ENCODE data around the gene MTHFR. TPM values are rescaled to one million over a fixed set of nuclear protein-coding genes. Genes with fewer than 3 reads are reported as not detected.
A peak's percentile ranks its signal among the peaks of the same experiment; 100 is the strongest.

The MTHFR gene
- total RNA-seq, 1 donor, result 32.6 TPM

GRCh38 chr1:11828511-11828910, 22.7 kb upstream of the MTHFR start:
- DNase-seq (ENCODE audit: insufficient read length, low spot score, missing footprints), result no peak
- no peaks in the 10 kb centered on the region for H3K79me2 ChIP-seq (ENCODE audit: insufficient read depth, low read length)

GRCh38 chr1:11826946-11827345, 21.2 kb upstream of the MTHFR start:
- no peak overlapping the region for H3K4me3 ChIP-seq (ENCODE audit: insufficient read depth, low read length)
- H3K27me3 ChIP-seq (ENCODE audit: insufficient read depth, low read length), result no peaks in the 10 kb centered on the region
- TF ChIP-seq CTCF (IDR thresholded peaks at IDR 0.05; ENCODE audit: extremely low read depth, low read depth, low read length), result no peak
- no peak overlapping the region for H2AFZ ChIP-seq (ENCODE audit: low read length)
- no peak for DNase-seq (ENCODE audit: insufficient read length, low spot score, missing footprints)
- H3K79me2 ChIP-seq (ENCODE audit: insufficient read depth, low read length), result no peaks in the 10 kb centered on the region
- H3K4me2 ChIP-seq (ENCODE audit: insufficient read depth, low read length), result no peak overlapping the region
- H3K36me3 ChIP-seq (ENCODE audit: insufficient read depth, low read length), result peaks cover 63% of the 10 kb centered on the region
- no peaks in the 10 kb centered on the region for H3K9me3 ChIP-seq (ENCODE audit: low read depth, low read length)
- H3K27ac ChIP-seq (ENCODE audit: low read depth, low read length), result no peak overlapping the region
- peaks cover 1% of the 10 kb centered on the region for H3K4me1 ChIP-seq (ENCODE audit: insufficient read depth, low read length)
- H4K20me1 ChIP-seq (ENCODE audit: insufficient read depth, low read length), result no peaks in the 10 kb centered on the region

More at GRCh38 chr1:11828511-11828910, 22.7 kb upstream of the MTHFR start:
- Histone ChIP-seq H3K27ac (ENCODE audit: low read depth, low read length) (no peak overlapping the region), H4K20me1 (ENCODE audit: insufficient read depth, low read length) (no peaks in the 10 kb centered on the region), H3K4me2 (ENCODE audit: insufficient read depth, low read length) (no peak overlapping the region), H3K9me3 (ENCODE audit: low read depth, low read length) (no peaks in the 10 kb centered on the region), H3K27me3 (ENCODE audit: insufficient read depth, low read length) (no peaks in the 10 kb centered on the region), H3K4me1 (ENCODE audit: insufficient read depth, low read length) (no peaks in the 10 kb centered on the region), H3K4me3 (ENCODE audit: insufficient read depth, low read length) (no peak overlapping the region), H3K36me3 (ENCODE audit: insufficient read depth, low read length) (peaks cover 69% of the 10 kb centered on the region), H2AFZ (ENCODE audit: low read length) (no peak overlapping the region)
- no peak for TF ChIP-seq CTCF (IDR thresholded peaks at IDR 0.05; ENCODE audit: extremely low read depth, low read depth, low read length)

GRCh38 chr1:11825131-11825530, 19.4 kb upstream of the MTHFR start:
- Histone ChIP-seq H3K4me3 (ENCODE audit: insufficient read depth, low read length) (no peak overlapping the region), H3K4me2 (ENCODE audit: insufficient read depth, low read length) (no peak overlapping the region), H3K27me3 (ENCODE audit: insufficient read depth, low read length) (no peaks in the 10 kb centered on the region), H3K36me3 (ENCODE audit: insufficient read depth, low read length) (peaks cover 58% of the 10 kb centered on the region), H3K9me3 (ENCODE audit: low read depth, low read length) (no peaks in the 10 kb centered on the region), H3K79me2 (ENCODE audit: insufficient read depth, low read length) (no peaks in the 10 kb centered on the region), H4K20me1 (ENCODE audit: insufficient read depth, low read length) (no peaks in the 10 kb centered on the region), H3K27ac (ENCODE audit: low read depth, low read length) (no peak overlapping the region), H3K4me1 (ENCODE audit: insufficient read depth, low read length) (peaks cover 9% of the 10 kb centered on the region), H2AFZ (ENCODE audit: low read length) (no peak overlapping the region)
- no peak for TF ChIP-seq CTCF (IDR thresholded peaks at IDR 0.05; ENCODE audit: extremely low read depth, low read depth, low read length)
- peak; percentile 41 for DNase-seq (ENCODE audit: insufficient read length, low spot score, missing footprints)

GRCh38 chr1:11823366-11824137, 17.8 kb upstream of the MTHFR start:
- no peak overlapping the region for H2AFZ ChIP-seq (ENCODE audit: low read length)
- no peaks in the 10 kb centered on the region for H4K20me1 ChIP-seq (ENCODE audit: insufficient read depth, low read length)
- no peak overlapping the region for H3K27ac ChIP-seq (ENCODE audit: low read depth, low read length)
- no peak overlapping the region for H3K4me2 ChIP-seq (ENCODE audit: insufficient read depth, low read length)
- DNase-seq (ENCODE audit: insufficient read length, low spot score, missing footprints), result peak; percentile 15
- no peak overlapping the region for H3K4me3 ChIP-seq (ENCODE audit: insufficient read depth, low read length)
- no peaks in the 10 kb centered on the region for H3K27me3 ChIP-seq (ENCODE audit: insufficient read depth, low read length)
- peaks cover 60% of the 10 kb centered on the region for H3K36me3 ChIP-seq (ENCODE audit: insufficient read depth, low read length)
- peaks cover 9% of the 10 kb centered on the region for H3K4me1 ChIP-seq (ENCODE audit: insufficient read depth, low read length)
- no peaks in the 10 kb centered on the region for H3K9me3 ChIP-seq (ENCODE audit: low read depth, low read length)
- no peak for TF ChIP-seq CTCF (IDR thresholded peaks at IDR 0.05; ENCODE audit: extremely low read depth, low read depth, low read length)
- H3K79me2 ChIP-seq (ENCODE audit: insufficient read depth, low read length), result no peaks in the 10 kb centered on the region
